Breast epithelium (tissue), 3 donors: Measurements from ENCODE around the gene ZIC2.

Experiments used
- CTCF ChIP-seq, 3 donors: fragments of 450-650 bp; IDR thresholded peaks; one replicate each; pipeline ENCODE4 v1.5.1; 2016 to 2017; ENCODE audit warnings: antibody characterized with exemption in 3 of 3, mild to moderate bottlenecking in 3 of 3, moderate library complexity in 3 of 3
- POLR2A ChIP-seq: fragments of 450-650 bp; IDR thresholded peaks from one replicate; pipeline ENCODE4 v1.6.1; 2016; ENCODE audit warnings: antibody characterized with exemption, mild to moderate bottlenecking, moderate library complexity
- POLR2AphosphoS5 ChIP-seq, 3 donors: sonication (generic); formaldehyde crosslinking; IDR thresholded peaks; one replicate each; pipeline ENCODE4 v1.6.1; 2017; ENCODE audit warnings: antibody characterized with exemption in 3 of 3

- TF ChIP-seq POLR2AphosphoS5 (IDR thresholded peaks at IDR 0.05), result no peak
- no peak for TF ChIP-seq POLR2A
- TF ChIP-seq CTCF (IDR thresholded peaks at IDR 0.05), result no peak
Measured at GRCh38 chr13:99938635-99939034, 42.9 kb upstream of the ZIC2 start.
